Measurements from ENCODE around the gene ELAVL1. TPM values are rescaled to one million over a fixed set of nuclear protein-coding genes. Genes with fewer than 3 reads are reported as not detected.
A peak's percentile ranks its signal among the peaks of the same experiment; 100 is the strongest.

ELAVL1 gene
- polyA plus RNA-seq, 2 donors = 6.5 to 25.8 TPM

- H3K27me3 ChIP-seq (ENCODE audit: control insufficient read depth in 1 of 2, insufficient read depth in 2 of 2, low read length in 2 of 2) = no peaks in the 10 kb centered on the region
- no peak overlapping the region for H3K27ac ChIP-seq (ENCODE audit: low read depth in 2 of 2, low read length in 1 of 2)
- 89 to 90% methylated on average over 5 of the region's 5 CpGs for WGBS, 2 donors
- H3K4me1 ChIP-seq (ENCODE audit: control insufficient read depth in 2 of 2, insufficient read depth in 2 of 2, low read length in 1 of 2) = peaks cover 0 to 2% of the 10 kb centered on the region in 2 donors
- H3K4me3 ChIP-seq (ENCODE audit: low read depth in 1 of 2, low read length in 2 of 2) = no peak overlapping the region
- H3K36me3 ChIP-seq (ENCODE audit: control insufficient read depth in 2 of 2, insufficient read depth in 2 of 2, low read length in 1 of 2) = no peaks in the 10 kb centered on the region
- no peaks in the 10 kb centered on the region for H3K9me3 ChIP-seq (ENCODE audit: control insufficient read depth in 2 of 2, insufficient read depth in 1 of 2, low read depth in 1 of 2, low read length in 1 of 2)
Measured at GRCh38 chr19:8023371-8023770, 17.9 kb upstream of the ELAVL1 start.

- WGBS, 2 donors = 79% methylated on average over 13 of the region's 13 CpGs
- no peaks in the 10 kb centered on the region for H3K27me3 ChIP-seq (ENCODE audit: control insufficient read depth in 1 of 2, insufficient read depth in 2 of 2, low read length in 2 of 2)
- H3K4me3 ChIP-seq (ENCODE audit: low read depth in 1 of 2, low read length in 2 of 2) = no peak overlapping the region
- H3K9me3 ChIP-seq (ENCODE audit: control insufficient read depth in 2 of 2, insufficient read depth in 1 of 2, low read depth in 1 of 2, low read length in 1 of 2) = no peaks in the 10 kb centered on the region
- H3K36me3 ChIP-seq (ENCODE audit: control insufficient read depth in 2 of 2, insufficient read depth in 2 of 2, low read length in 1 of 2) = no peaks in the 10 kb centered on the region
- peaks cover 0 to 2% of the 10 kb centered on the region in 2 donors for H3K4me1 ChIP-seq (ENCODE audit: control insufficient read depth in 2 of 2, insufficient read depth in 2 of 2, low read length in 1 of 2)
- H3K27ac ChIP-seq (ENCODE audit: low read depth in 2 of 2, low read length in 1 of 2) = no peak overlapping the region
Measured at GRCh38 chr19:8022275-8022674, 16.8 kb upstream of the ELAVL1 start.

DNA sequence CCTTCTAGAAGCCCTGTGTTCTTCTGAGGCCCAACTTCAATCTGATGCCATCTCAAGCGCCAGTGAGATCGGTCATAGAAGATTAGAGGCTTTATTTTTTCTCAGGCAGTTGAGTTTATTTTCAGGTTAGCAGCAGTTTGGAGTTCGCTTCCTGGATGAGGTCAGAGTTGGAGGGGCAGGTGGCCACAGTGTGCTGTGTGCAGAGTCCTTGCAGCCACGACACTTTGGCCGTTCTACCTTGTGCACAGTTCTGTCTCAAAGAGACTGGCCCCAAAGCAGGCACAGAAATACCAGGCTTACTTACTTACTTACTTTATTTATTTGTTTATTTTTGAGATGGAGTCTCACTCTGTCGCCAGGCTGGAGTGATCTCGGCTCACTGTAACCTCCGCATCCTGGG is 15.9 kb upstream of the ELAVL1 start:
- Histone ChIP-seq H3K4me1 (ENCODE audit: control insufficient read depth in 2 of 2, insufficient read depth in 2 of 2, low read length in 1 of 2) (peaks cover 0 to 2% of the 10 kb centered on the region in 2 donors), H3K27ac (ENCODE audit: low read depth in 2 of 2, low read length in 1 of 2) (no peak overlapping the region), H3K36me3 (ENCODE audit: control insufficient read depth in 2 of 2, insufficient read depth in 2 of 2, low read length in 1 of 2) (no peaks in the 10 kb centered on the region), H3K4me3 (ENCODE audit: low read depth in 1 of 2, low read length in 2 of 2) (no peak overlapping the region), H3K27me3 (ENCODE audit: control insufficient read depth in 1 of 2, insufficient read depth in 2 of 2, low read length in 2 of 2) (no peaks in the 10 kb centered on the region), H3K9me3 (ENCODE audit: control insufficient read depth in 2 of 2, insufficient read depth in 1 of 2, low read depth in 1 of 2, low read length in 1 of 2) (no peaks in the 10 kb centered on the region)
- 85 to 89% methylated on average over 8 of the region's 8 CpGs for WGBS, 2 donors

DNA sequence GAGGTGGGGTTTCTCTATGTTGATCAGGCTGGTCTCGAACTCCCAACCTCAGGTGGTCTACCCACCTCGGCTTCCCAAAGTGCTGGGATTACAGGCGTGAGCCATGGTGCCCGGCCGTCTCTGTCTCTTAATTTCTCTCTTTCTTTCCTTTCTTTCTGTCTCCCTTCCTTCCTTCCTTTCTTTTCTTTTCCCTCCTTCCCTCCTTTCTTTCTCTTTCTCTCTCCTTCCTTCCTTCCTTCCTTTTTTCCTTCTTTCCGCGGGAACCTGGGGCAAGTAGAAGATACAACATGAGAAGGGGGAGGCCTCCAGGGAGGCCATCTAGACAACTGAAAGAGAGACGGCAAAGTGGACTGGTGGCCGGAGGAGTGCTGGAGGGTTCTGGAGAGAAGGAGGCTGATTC is 15.2 kb upstream of the ELAVL1 start:
- Histone ChIP-seq H3K36me3 (ENCODE audit: control insufficient read depth in 2 of 2, insufficient read depth in 2 of 2, low read length in 1 of 2) (no peaks in the 10 kb centered on the region), H3K27ac (ENCODE audit: low read depth in 2 of 2, low read length in 1 of 2) (no peak overlapping the region), H3K4me1 (ENCODE audit: control insufficient read depth in 2 of 2, insufficient read depth in 2 of 2, low read length in 1 of 2) (peaks cover 0 to 2% of the 10 kb centered on the region in 2 donors), H3K9me3 (ENCODE audit: control insufficient read depth in 2 of 2, insufficient read depth in 1 of 2, low read depth in 1 of 2, low read length in 1 of 2) (no peaks in the 10 kb centered on the region), H3K27me3 (ENCODE audit: control insufficient read depth in 1 of 2, insufficient read depth in 2 of 2, low read length in 2 of 2) (no peaks in the 10 kb centered on the region), H3K4me3 (ENCODE audit: low read depth in 1 of 2, low read length in 2 of 2) (no peak overlapping the region)
- 83 to 84% methylated on average over 9 of the region's 9 CpGs for WGBS, 2 donors

- H3K36me3 ChIP-seq (ENCODE audit: control insufficient read depth in 2 of 2, insufficient read depth in 2 of 2, low read length in 1 of 2) = no peaks in the 10 kb centered on the region
- H3K4me3 ChIP-seq (ENCODE audit: low read depth in 1 of 2, low read length in 2 of 2) = no peak overlapping the region
- H3K9me3 ChIP-seq (ENCODE audit: control insufficient read depth in 2 of 2, insufficient read depth in 1 of 2, low read depth in 1 of 2, low read length in 1 of 2) = no peaks in the 10 kb centered on the region
- H3K4me1 ChIP-seq (ENCODE audit: control insufficient read depth in 2 of 2, insufficient read depth in 2 of 2, low read length in 1 of 2) = peaks cover 0 to 2% of the 10 kb centered on the region in 2 donors
- H3K27me3 ChIP-seq (ENCODE audit: control insufficient read depth in 1 of 2, insufficient read depth in 2 of 2, low read length in 2 of 2) = no peaks in the 10 kb centered on the region
- H3K27ac ChIP-seq (ENCODE audit: low read depth in 2 of 2, low read length in 1 of 2) = no peak overlapping the region
- WGBS, 2 donors = 75 to 80% methylated on average over 14 of the region's 14 CpGs
Measured at GRCh38 chr19:8017808-8018207, 12.4 kb upstream of the ELAVL1 start.

DNA sequence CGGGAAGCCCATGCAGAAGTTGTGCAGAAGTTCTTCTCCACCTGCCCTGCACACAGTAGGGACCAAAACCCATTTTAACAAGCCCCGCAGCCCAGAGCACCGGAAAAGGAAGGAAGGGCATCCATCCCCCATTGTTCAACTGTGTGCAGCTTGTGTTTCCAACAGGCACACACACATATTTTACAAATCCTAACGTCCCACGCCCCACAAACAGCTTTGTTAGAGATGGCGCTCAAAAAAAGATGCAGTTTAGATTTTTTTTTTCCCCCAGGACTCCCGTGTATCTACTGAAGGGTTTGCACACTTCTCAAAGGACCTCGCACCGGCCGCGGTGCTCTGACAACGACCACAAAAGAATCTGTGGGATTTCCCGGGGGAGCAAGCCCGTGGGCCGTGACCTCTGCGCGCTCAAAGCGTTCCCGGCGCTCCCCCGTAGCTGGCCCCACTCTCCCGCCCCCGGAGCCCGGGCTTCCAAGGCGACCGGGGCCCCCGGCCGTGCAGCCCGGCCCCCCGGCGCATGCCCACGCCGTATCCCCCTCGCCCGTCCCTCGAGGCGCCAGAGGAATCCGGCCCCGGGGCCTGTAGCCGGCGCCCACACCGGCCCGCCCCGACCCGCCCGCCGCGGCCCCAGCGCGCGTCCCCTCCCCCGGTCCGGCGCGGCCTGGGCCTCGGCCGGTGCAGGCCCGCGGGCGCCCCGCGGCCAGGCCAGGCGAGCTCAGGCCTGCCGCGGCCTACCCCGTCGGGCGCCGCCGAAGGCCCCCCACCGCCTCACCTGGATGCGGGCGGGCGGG is 523 bp downstream of the ELAVL1 start:
- H3K27me3 ChIP-seq (ENCODE audit: control insufficient read depth in 1 of 2, insufficient read depth in 2 of 2, low read length in 2 of 2) = no peaks in the 10 kb centered on the region
- H3K9me3 ChIP-seq (ENCODE audit: control insufficient read depth in 2 of 2, insufficient read depth in 1 of 2, low read depth in 1 of 2, low read length in 1 of 2) = no peaks in the 10 kb centered on the region
- H3K4me1 ChIP-seq (ENCODE audit: control insufficient read depth in 2 of 2, insufficient read depth in 2 of 2, low read length in 1 of 2) = peaks cover 7 to 15% of the 10 kb centered on the region in 2 donors
- 1 to 2% methylated on average over 47 to 74 of the region's 74 CpGs for WGBS, 2 donors
- H3K36me3 ChIP-seq (ENCODE audit: control insufficient read depth in 2 of 2, insufficient read depth in 2 of 2, low read length in 1 of 2) = no peaks in the 10 kb centered on the region
- peak overlapping the region; percentile 87 to 94 for H3K4me3 ChIP-seq (ENCODE audit: low read depth in 1 of 2, low read length in 2 of 2)
- peak overlapping the region; percentile 90 to 91 for H3K27ac ChIP-seq (ENCODE audit: low read depth in 2 of 2, low read length in 1 of 2)

GRCh38 chr19:8004001-8004400 is 1.4 kb downstream of the ELAVL1 start:
- Histone ChIP-seq H3K9me3 (ENCODE audit: control insufficient read depth in 2 of 2, insufficient read depth in 1 of 2, low read depth in 1 of 2, low read length in 1 of 2) (no peaks in the 10 kb centered on the region), H3K27me3 (ENCODE audit: control insufficient read depth in 1 of 2, insufficient read depth in 2 of 2, low read length in 2 of 2) (no peaks in the 10 kb centered on the region), H3K27ac (ENCODE audit: low read depth in 2 of 2, low read length in 1 of 2) (no peak overlapping the region), H3K4me3 (ENCODE audit: low read depth in 1 of 2, low read length in 2 of 2) (peak overlapping the region in 1 of 2 donors; percentile 94), H3K4me1 (ENCODE audit: control insufficient read depth in 2 of 2, insufficient read depth in 2 of 2, low read length in 1 of 2) (peaks cover 7 to 15% of the 10 kb centered on the region in 2 donors), H3K36me3 (ENCODE audit: control insufficient read depth in 2 of 2, insufficient read depth in 2 of 2, low read length in 1 of 2) (no peaks in the 10 kb centered on the region)
- 57 to 62% methylated on average over 6 of the region's 6 CpGs for WGBS, 2 donors

DNA sequence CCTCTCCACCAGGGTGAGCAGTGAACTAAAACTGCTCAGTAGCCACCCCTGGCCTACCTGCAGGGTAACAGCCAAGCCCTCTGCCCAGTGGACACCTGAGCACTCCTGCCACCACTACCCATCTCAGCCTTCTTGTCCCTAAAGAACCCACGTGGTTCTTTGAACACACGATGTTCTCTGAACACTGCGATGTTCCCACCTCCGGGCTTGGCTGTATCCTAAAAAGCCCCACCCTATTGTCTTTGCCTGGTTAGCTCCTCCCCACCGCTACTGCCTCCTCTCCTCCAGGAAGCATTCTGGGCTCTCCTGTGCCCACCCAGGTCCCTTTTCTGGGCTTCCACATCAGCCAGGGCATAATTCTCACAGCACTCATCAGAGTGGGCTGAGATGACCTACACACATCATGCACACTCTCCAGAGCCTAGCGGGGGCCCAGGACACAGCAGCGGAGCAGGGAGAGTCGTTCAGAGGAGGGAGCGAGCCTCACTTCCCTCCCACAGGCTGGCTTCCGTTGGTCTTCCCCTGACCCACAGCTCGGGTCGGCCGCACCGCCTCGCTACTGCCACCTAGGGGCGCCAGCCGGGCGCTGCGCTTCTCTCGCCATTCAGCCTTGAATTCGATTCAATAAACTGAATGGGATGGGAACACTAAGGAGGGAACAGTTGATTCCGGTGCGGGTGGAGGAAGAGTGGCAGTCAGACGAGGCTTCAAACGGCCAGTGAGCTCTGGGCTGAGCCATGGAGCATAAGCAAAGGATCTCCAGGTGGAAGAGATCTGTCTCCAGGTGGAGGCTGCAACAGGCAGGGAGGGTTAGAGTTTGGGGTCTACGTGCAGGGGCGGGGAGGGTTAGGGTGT is 3.2 kb downstream of the ELAVL1 start:
- H3K4me3 ChIP-seq (ENCODE audit: low read depth in 1 of 2, low read length in 2 of 2) = peak overlapping the region; percentile 14 to 23
- H3K9me3 ChIP-seq (ENCODE audit: control insufficient read depth in 2 of 2, insufficient read depth in 1 of 2, low read depth in 1 of 2, low read length in 1 of 2) = no peaks in the 10 kb centered on the region
- WGBS, 2 donors = 10% methylated on average over 27 of the region's 27 CpGs
- peak overlapping the region; percentile 68 to 84 for H3K27ac ChIP-seq (ENCODE audit: low read depth in 2 of 2, low read length in 1 of 2)
- H3K4me1 ChIP-seq (ENCODE audit: control insufficient read depth in 2 of 2, insufficient read depth in 2 of 2, low read length in 1 of 2) = peaks cover 7 to 15% of the 10 kb centered on the region in 2 donors
- no peaks in the 10 kb centered on the region for H3K27me3 ChIP-seq (ENCODE audit: control insufficient read depth in 1 of 2, insufficient read depth in 2 of 2, low read length in 2 of 2)
- no peaks in the 10 kb centered on the region for H3K36me3 ChIP-seq (ENCODE audit: control insufficient read depth in 2 of 2, insufficient read depth in 2 of 2, low read length in 1 of 2)

DNA sequence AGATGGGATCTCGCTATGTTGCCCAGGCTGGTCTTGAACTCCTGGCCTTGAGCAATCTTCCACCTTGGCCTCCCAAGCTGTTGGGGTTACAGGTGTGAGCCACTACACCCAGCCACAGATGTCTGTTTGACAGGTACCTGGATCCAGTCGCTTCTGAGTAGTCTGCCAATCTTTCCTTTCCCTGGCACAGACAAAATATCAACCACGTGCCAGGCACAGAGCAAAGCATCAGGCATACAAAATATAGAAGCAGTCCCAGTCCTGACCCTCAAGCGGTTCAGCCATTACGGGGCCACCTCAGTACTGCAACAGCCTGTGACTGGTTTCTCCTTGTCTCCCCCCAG is 3.8 kb downstream of the ELAVL1 start:
- Histone ChIP-seq H3K4me3 (ENCODE audit: low read depth in 1 of 2, low read length in 2 of 2) (no peak overlapping the region), H3K9me3 (ENCODE audit: control insufficient read depth in 2 of 2, insufficient read depth in 1 of 2, low read depth in 1 of 2, low read length in 1 of 2) (no peaks in the 10 kb centered on the region), H3K4me1 (ENCODE audit: control insufficient read depth in 2 of 2, insufficient read depth in 2 of 2, low read length in 1 of 2) (peaks cover 7 to 15% of the 10 kb centered on the region in 2 donors), H3K27me3 (ENCODE audit: control insufficient read depth in 1 of 2, insufficient read depth in 2 of 2, low read length in 2 of 2) (no peaks in the 10 kb centered on the region), H3K27ac (ENCODE audit: low read depth in 2 of 2, low read length in 1 of 2) (peak overlapping the region; percentile 68 to 84), H3K36me3 (ENCODE audit: control insufficient read depth in 2 of 2, insufficient read depth in 2 of 2, low read length in 1 of 2) (no peaks in the 10 kb centered on the region)
- 60 to 62% methylated on average over 5 of the region's 5 CpGs for WGBS, 2 donors

All from esophagus (tissue), 2 donors.